DND-41 (cell line): ENCODE measurements around the gene ATXN2L.

Source experiments
- ATAC-seq: fragments of 200-7000 bp; cut with Tn5 transposase; 3 replicates; pipeline ENCODE4 v1.9.1; 2021; ENCODE audit warnings: low read depth; ENCODE audit not compliant: insufficient read depth
- DNase-seq: peaks from one replicate; pipeline ENCODE4 v3.0.0-alpha.2; 2020
- H2AFZ ChIP-seq: 2 replicates; pipeline ENCODE4 v1.6.0; 2012; ENCODE audit warnings: low read depth, low read length
- H3K27ac ChIP-seq: 2 replicates; pipeline ENCODE4 v1.5.1; 2012; ENCODE audit warnings: low read length, inconsistent platforms
- H3K27me3 ChIP-seq: fragments of 200-600 bp; sonication (generic); 2 replicates; pipeline ENCODE4 v1.6.0; 2012; ENCODE audit warnings: low read length, mild to moderate bottlenecking, inconsistent platforms; ENCODE audit not compliant: insufficient read depth, poor library complexity
- H3K36me3 ChIP-seq: 2 replicates; pipeline ENCODE4 v1.5.1; 2012; ENCODE audit warnings: low read length, inconsistent platforms; ENCODE audit not compliant: insufficient read depth
- H3K4me1 ChIP-seq: 2 replicates; pipeline ENCODE4 v1.5.1; 2012; ENCODE audit warnings: mild to moderate bottlenecking, low read length; ENCODE audit not compliant: insufficient read depth
- H3K4me2 ChIP-seq: 2 replicates; pipeline ENCODE4 v1.6.0; 2012; ENCODE audit warnings: mild to moderate bottlenecking, moderate library complexity, low read length, inconsistent platforms; ENCODE audit not compliant: insufficient read depth
- H3K4me3 ChIP-seq, 2 experiments: fragments of 200-600 bp in 1 of 2; shearing (Covaris generic) in 1 of 2; 2 replicates each; pipeline ENCODE4 v1.5.1; 2012 to 2016; ENCODE audit warnings: inconsistent platforms in 2 of 2, low read length in 2 of 2, mild to moderate bottlenecking in 2 of 2, low read depth in 1 of 2, moderate library complexity in 1 of 2
- H3K79me2 ChIP-seq: 2 replicates; pipeline ENCODE4 v1.6.0; 2012; ENCODE audit warnings: low read length, inconsistent platforms; ENCODE audit not compliant: insufficient read depth
- H3K9ac ChIP-seq: 2 replicates; pipeline ENCODE4 v1.6.0; 2012; ENCODE audit warnings: low read depth, mild to moderate bottlenecking, inconsistent platforms, low read length, moderate library complexity
- H3K9me3 ChIP-seq: 2 replicates; pipeline ENCODE4 v1.5.1; 2012; ENCODE audit warnings: low read length, moderate library complexity, mild to moderate bottlenecking, inconsistent platforms; ENCODE audit not compliant: insufficient read depth, severe bottlenecking
- H4K20me1 ChIP-seq: 2 replicates; pipeline ENCODE4 v1.6.0; 2012; ENCODE audit warnings: low read length; ENCODE audit not compliant: insufficient read depth
- EZH2 ChIP-seq: IDR thresholded peaks from 3 replicates; pipeline ENCODE4 v1.6.1; 2012; ENCODE audit warnings: borderline replicate concordance, low read depth, mild to moderate bottlenecking, moderate library complexity, low read length, inconsistent platforms; ENCODE audit not compliant: severe bottlenecking
- TF ChIP-seq, protein P1 (sequence below): IDR thresholded peaks from 2 replicates; pipeline ENCODE4 v1.5.1; 2012; ENCODE audit warnings: borderline replicate concordance, low read length, moderate library complexity, mild to moderate bottlenecking; ENCODE audit not compliant: poor library complexity, severe bottlenecking; ENCODE audit errors: extremely low read depth

ATXN2L gene

DNA sequence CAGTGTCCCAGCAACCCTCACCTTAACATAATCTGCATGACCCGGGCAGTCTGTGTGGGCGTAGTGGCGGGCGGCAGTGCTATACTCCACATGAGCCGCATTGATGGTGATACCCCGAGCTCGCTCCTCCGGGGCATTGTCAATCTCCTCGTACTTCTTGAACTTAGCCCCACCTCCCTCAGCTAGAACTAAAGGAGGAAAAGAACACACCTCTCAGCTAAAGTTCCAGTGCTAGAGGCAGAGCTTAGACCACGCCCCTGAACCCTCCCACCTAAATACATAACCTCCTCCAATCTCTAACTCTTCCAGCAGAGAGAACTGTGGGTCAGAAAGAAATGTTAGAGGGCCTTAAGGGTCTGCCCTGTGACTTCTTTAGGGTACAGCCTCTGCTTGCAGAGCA is 22.5 kb downstream of the ATXN2L start:
- H2AFZ ChIP-seq, result no peak overlapping the region
- H3K27me3 ChIP-seq, result no peaks in the 10 kb centered on the region
- ATAC-seq (no peak), DNase-seq (peak; percentile 48)
- H3K4me1 ChIP-seq, result peaks cover 30% of the 10 kb centered on the region
- H3K9ac ChIP-seq, result peak overlapping the region; percentile 78
- H3K36me3 ChIP-seq, result peaks cover 42% of the 10 kb centered on the region
- peak overlapping the region; percentile 80 to 98 for H3K4me3 ChIP-seq
- TF ChIP-seq, protein P1, sequence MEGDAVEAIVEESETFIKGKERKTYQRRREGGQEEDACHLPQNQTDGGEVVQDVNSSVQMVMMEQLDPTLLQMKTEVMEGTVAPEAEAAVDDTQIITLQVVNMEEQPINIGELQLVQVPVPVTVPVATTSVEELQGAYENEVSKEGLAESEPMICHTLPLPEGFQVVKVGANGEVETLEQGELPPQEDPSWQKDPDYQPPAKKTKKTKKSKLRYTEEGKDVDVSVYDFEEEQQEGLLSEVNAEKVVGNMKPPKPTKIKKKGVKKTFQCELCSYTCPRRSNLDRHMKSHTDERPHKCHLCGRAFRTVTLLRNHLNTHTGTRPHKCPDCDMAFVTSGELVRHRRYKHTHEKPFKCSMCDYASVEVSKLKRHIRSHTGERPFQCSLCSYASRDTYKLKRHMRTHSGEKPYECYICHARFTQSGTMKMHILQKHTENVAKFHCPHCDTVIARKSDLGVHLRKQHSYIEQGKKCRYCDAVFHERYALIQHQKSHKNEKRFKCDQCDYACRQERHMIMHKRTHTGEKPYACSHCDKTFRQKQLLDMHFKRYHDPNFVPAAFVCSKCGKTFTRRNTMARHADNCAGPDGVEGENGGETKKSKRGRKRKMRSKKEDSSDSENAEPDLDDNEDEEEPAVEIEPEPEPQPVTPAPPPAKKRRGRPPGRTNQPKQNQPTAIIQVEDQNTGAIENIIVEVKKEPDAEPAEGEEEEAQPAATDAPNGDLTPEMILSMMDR, result no peak
- H3K27ac ChIP-seq, result peak overlapping the region; percentile 79
- no peaks in the 10 kb centered on the region for H3K9me3 ChIP-seq
- peak overlapping the region; percentile 95 for H3K4me2 ChIP-seq
- peaks cover 43% of the 10 kb centered on the region for H3K79me2 ChIP-seq
- H4K20me1 ChIP-seq, result peaks cover 28% of the 10 kb centered on the region

DNA sequence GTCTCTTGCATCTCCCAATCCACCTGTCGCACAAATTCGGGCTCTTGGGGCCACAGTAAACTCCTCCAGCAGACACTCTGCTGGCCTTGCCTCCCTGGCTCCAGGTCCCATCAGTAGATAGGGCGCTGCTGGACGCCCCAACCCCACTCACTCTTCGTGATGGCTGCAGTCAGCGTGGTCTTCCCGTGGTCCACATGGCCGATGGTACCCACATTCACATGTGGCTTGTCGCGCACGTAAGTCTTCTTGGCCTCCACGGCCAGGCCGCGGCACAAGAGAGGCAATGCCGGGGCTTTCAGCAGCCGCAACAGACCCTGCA is 22.9 kb downstream of the ATXN2L start:
- peaks cover 42% of the 10 kb centered on the region for H3K36me3 ChIP-seq
- H3K4me3 ChIP-seq, result peak overlapping the region; percentile 80 to 98
- ATAC-seq, result no peak
- H4K20me1 ChIP-seq, result peaks cover 28% of the 10 kb centered on the region
- peaks cover 30% of the 10 kb centered on the region for H3K4me1 ChIP-seq
- peak overlapping the region; percentile 95 for H3K4me2 ChIP-seq
- H3K27me3 ChIP-seq, result no peaks in the 10 kb centered on the region
- H2AFZ ChIP-seq, result peak overlapping the region; percentile 80
- DNase-seq, result no peak
- peaks cover 43% of the 10 kb centered on the region for H3K79me2 ChIP-seq
- H3K9me3 ChIP-seq, result no peaks in the 10 kb centered on the region
- H3K27ac ChIP-seq, result peak overlapping the region; percentile 79
- TF ChIP-seq, protein P1, result no peak
- no peak for TF ChIP-seq EZH2
- H3K9ac ChIP-seq, result peak overlapping the region; percentile 78

DNA sequence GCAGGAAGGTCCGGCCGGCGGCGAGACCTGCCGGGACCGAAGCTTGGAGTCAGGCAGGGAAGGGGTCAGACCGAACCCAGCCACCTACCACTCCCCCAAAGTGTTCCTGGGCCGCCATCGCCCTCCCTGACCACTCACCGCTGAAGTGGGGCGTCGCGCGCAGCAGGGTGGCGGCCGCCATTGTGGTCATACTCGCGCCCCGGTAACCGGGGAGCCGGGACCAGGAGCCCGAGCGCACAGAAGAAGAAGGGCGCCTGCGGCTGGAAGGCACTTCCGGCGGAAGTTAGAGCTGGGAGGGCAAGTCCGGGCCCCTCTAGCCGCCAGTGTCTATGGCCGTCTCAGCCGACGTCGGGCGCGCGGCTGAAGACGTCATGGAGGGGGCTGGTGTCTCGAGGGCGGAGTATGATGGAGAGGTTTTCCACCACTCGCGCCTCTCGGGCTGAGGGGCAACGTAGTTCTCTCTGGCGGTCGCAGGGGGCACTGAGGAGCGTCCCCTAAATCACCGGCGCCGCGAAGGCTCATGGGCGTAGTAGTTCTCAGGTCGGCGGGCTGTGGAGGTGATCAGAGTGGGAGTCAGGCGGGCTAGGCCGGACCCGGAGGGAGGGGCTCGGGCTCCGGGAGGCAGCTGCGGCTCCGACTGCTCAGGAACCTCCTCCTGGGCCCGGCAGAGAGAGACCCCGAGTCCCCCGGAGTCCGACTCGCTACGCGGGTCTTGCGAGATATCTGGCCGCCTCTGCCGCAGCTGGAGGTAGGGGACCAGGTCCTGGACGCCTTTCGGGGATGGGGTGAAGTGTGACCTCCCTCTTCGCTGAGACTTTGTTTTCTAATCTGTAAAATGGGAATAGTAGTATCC is 23.5 kb downstream of the ATXN2L start, which contains the start of gene TUFM:
TUFM (minus strand) TSS at position 269 of the 853 bp plus-strand sequence; CDS start at position 190, 79 bp downstream.
- Histone ChIP-seq H4K20me1 (peaks cover 28% of the 10 kb centered on the region), H3K27ac (peak within 1 kb of the TSS; percentile 81), H3K4me3 (peak within 1 kb of the TSS; percentile 80 to 98), H3K4me2 (peak within 1 kb of the TSS; percentile 95), H3K9me3 (no peaks in the 10 kb centered on the region), H3K79me2 (peaks cover 43% of the 10 kb centered on the region), H3K9ac (peak within 1 kb of the TSS; percentile 78), H2AFZ (peak within 1 kb of the TSS; percentile 96), H3K27me3 (no peaks in the 10 kb centered on the region), H3K36me3 (peaks cover 42% of the 10 kb centered on the region), H3K4me1 (peaks cover 30% of the 10 kb centered on the region)
- TF ChIP-seq, protein P1, result peak; percentile 88
- no peak for TF ChIP-seq EZH2
- ATAC-seq, result peak; percentile 92
- peak; percentile 99 for DNase-seq
